Fibroblast of lung (primary cell): ENCODE measurements around the gene KRT85. TPM values are rescaled to one million over a fixed set of nuclear protein-coding genes. Genes with fewer than 3 reads are reported as not detected.

ENCODE experiments used
- DNase-seq, 2 donors: peaks; one replicate each; pipeline versions ENCODE4 v3.0.0 to v3.0.0-alpha.2; 2010; ENCODE audit warnings: low read depth in 2 of 2
- H2AFZ ChIP-seq: 2 replicates; pipeline ENCODE4 v1.5.1; 2012; ENCODE audit warnings: low read length, control low read depth, inconsistent platforms
- H3K27ac ChIP-seq: 2 replicates; pipeline ENCODE4 v1.5.1; 2011; ENCODE audit warnings: low read length, control low read depth; ENCODE audit not compliant: insufficient read depth
- H3K27me3 ChIP-seq: 2 replicates; pipeline ENCODE4 v1.5.1; 2011; ENCODE audit warnings: mild to moderate bottlenecking, low read length; ENCODE audit not compliant: control insufficient read depth, insufficient read depth
- H3K36me3 ChIP-seq: 2 replicates; pipeline ENCODE4 v1.5.1; 2011; ENCODE audit warnings: low read length; ENCODE audit not compliant: control insufficient read depth, insufficient read depth
- H3K4me1 ChIP-seq: 2 replicates; pipeline ENCODE4 v1.5.1; 2011; ENCODE audit warnings: low read length; ENCODE audit not compliant: control insufficient read depth, insufficient read depth; ENCODE audit errors: extremely low read depth
- H3K4me2 ChIP-seq: 2 replicates; pipeline ENCODE4 v1.5.1; 2011; ENCODE audit warnings: low read length, control low read depth; ENCODE audit not compliant: insufficient read depth; ENCODE audit errors: extremely low read depth
- H3K4me3 ChIP-seq, 4 experiments: fragments of 200-600 bp in 1 of 4; sonication (generic) in 1 of 4; replicated peaks in 1 of 4; 2 replicates each; pipeline ENCODE4 v1.5.1; 2011 to 2016; ENCODE audit warnings: low read length in 4 of 4, low read depth in 3 of 4, mild to moderate bottlenecking in 3 of 4, control low read depth in 2 of 4, inconsistent platforms in 1 of 4, mixed read lengths in 1 of 4; ENCODE audit not compliant: insufficient read depth in 1 of 4; ENCODE audit errors: control extremely low read depth in 1 of 4
- H3K79me2 ChIP-seq: 2 replicates; pipeline ENCODE4 v1.5.1; 2012; ENCODE audit warnings: mild to moderate bottlenecking, low read length, inconsistent platforms; ENCODE audit not compliant: control insufficient read depth, insufficient read depth
- H3K9ac ChIP-seq: 2 replicates; pipeline ENCODE4 v1.5.1; 2011; ENCODE audit warnings: mild to moderate bottlenecking, low read length, control low read depth; ENCODE audit not compliant: insufficient read depth
- H3K9me3 ChIP-seq: 2 replicates; pipeline ENCODE4 v1.5.1; 2012; ENCODE audit warnings: low read depth, low read length; ENCODE audit not compliant: control insufficient read depth, insufficient read depth
- H4K20me1 ChIP-seq: 2 replicates; pipeline ENCODE4 v1.5.1; 2011; ENCODE audit warnings: low read length; ENCODE audit not compliant: control insufficient read depth, insufficient read depth; ENCODE audit errors: extremely low read depth
- EZH2 ChIP-seq: IDR thresholded peaks from 2 replicates; pipeline ENCODE4 v1.5.1; 2012; ENCODE audit warnings: low read length, control low read depth, mild to moderate bottlenecking; ENCODE audit errors: missing control alignments
- polyA plus RNA-seq, 2 donors: library from polyadenylated mRNA; depleted of rRNA in 1 of 2; stranded (reverse) in 1 of 2; unstranded in 1 of 2; fragments of >200 nt; gene quantifications; 2 replicates each; pipeline ENCODE4 v1.2.1, GENCODE V29; 2011 to 2012; ENCODE audit warnings: missing spikeins in 1 of 2
- total RNA-seq: library from RNA; depleted of rRNA; stranded (reverse); fragments of >200 nt; gene quantifications from 2 replicates; pipeline ENCODE4 v1.2.1, GENCODE V29; 2014
- TF ChIP-seq, protein P1 (sequence below), 2 donors: IDR thresholded peaks in 1 of 2; conservative IDR thresholded peaks in 1 of 2; 1 replicate in 1 of 2; 2 replicates in 1 of 2; pipeline ENCODE4 v1.5.1; 2011 to 2012; ENCODE audit warnings: low read length in 2 of 2, control low read depth in 1 of 2, inconsistent platforms in 1 of 2, low read depth in 1 of 2, mild to moderate bottlenecking in 1 of 2

KRT85 gene
- total and polyA plus RNA-seq, 2 donors (not counting 1 experiment from before 2014, with no cell fraction given), result not detected

GRCh38 chr12:52319097-52319496, 48.2 kb downstream of the KRT85 start:
- Histone ChIP-seq H3K79me2 (no peaks in the 10 kb centered on the region), H3K9me3 (no peaks in the 10 kb centered on the region), H2AFZ (no peak overlapping the region), H4K20me1 (no peaks in the 10 kb centered on the region), H3K27ac (no peak overlapping the region), H3K4me1 (no peaks in the 10 kb centered on the region), H3K4me3 (no peak overlapping the region), H3K27me3 (peaks cover 44% of the 10 kb centered on the region), H3K4me2 (no peak overlapping the region), H3K9ac (no peak overlapping the region), H3K36me3 (no peaks in the 10 kb centered on the region)
- TF ChIP-seq, protein P1, sequence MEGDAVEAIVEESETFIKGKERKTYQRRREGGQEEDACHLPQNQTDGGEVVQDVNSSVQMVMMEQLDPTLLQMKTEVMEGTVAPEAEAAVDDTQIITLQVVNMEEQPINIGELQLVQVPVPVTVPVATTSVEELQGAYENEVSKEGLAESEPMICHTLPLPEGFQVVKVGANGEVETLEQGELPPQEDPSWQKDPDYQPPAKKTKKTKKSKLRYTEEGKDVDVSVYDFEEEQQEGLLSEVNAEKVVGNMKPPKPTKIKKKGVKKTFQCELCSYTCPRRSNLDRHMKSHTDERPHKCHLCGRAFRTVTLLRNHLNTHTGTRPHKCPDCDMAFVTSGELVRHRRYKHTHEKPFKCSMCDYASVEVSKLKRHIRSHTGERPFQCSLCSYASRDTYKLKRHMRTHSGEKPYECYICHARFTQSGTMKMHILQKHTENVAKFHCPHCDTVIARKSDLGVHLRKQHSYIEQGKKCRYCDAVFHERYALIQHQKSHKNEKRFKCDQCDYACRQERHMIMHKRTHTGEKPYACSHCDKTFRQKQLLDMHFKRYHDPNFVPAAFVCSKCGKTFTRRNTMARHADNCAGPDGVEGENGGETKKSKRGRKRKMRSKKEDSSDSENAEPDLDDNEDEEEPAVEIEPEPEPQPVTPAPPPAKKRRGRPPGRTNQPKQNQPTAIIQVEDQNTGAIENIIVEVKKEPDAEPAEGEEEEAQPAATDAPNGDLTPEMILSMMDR (conservative IDR thresholded peaks at IDR 0.05 in 1 of 2, IDR thresholded peaks at IDR 0.05 in 1 of 2; ENCODE audit: low read depth in 1 of 2, low read length in 2 of 2), result no peak
- TF ChIP-seq EZH2, result no peak
- no peak for DNase-seq

- H3K36me3 ChIP-seq, result no peaks in the 10 kb centered on the region
- H3K79me2 ChIP-seq, result no peaks in the 10 kb centered on the region
- TF ChIP-seq, protein P1 (conservative IDR thresholded peaks at IDR 0.05 in 1 of 2, IDR thresholded peaks at IDR 0.05 in 1 of 2; ENCODE audit: low read depth in 1 of 2, low read length in 2 of 2), result no peak
- TF ChIP-seq EZH2, result no peak
- no peak overlapping the region for H3K27ac ChIP-seq
- H3K4me2 ChIP-seq, result no peak overlapping the region
- H3K4me3 ChIP-seq, result no peak overlapping the region
- H3K9me3 ChIP-seq, result no peaks in the 10 kb centered on the region
- H3K27me3 ChIP-seq, result peaks cover 47% of the 10 kb centered on the region
- H4K20me1 ChIP-seq, result no peaks in the 10 kb centered on the region
- H3K9ac ChIP-seq, result no peak overlapping the region
- no peak for DNase-seq
- no peak overlapping the region for H2AFZ ChIP-seq
- no peaks in the 10 kb centered on the region for H3K4me1 ChIP-seq
Observed at GRCh38 chr12:52318241-52318990, 48.9 kb downstream of the KRT85 start.

- no peaks in the 10 kb centered on the region for H3K9me3 ChIP-seq
- no peaks in the 10 kb centered on the region for H3K4me1 ChIP-seq
- no peak overlapping the region for H2AFZ ChIP-seq
- H3K27ac ChIP-seq, result no peak overlapping the region
- no peak overlapping the region for H3K4me3 ChIP-seq
- no peak overlapping the region for H3K9ac ChIP-seq
- H3K36me3 ChIP-seq, result no peaks in the 10 kb centered on the region
- no peaks in the 10 kb centered on the region for H3K79me2 ChIP-seq
- no peaks in the 10 kb centered on the region for H4K20me1 ChIP-seq
- peaks cover 48% of the 10 kb centered on the region for H3K27me3 ChIP-seq
- DNase-seq, result no peak
- no peak overlapping the region for H3K4me2 ChIP-seq
- TF ChIP-seq, protein P1 (conservative IDR thresholded peaks at IDR 0.05 in 1 of 2, IDR thresholded peaks at IDR 0.05 in 1 of 2; ENCODE audit: low read depth in 1 of 2, low read length in 2 of 2), result no peak
- no peak for TF ChIP-seq EZH2
Observed at GRCh38 chr12:52317468-52318052, 49.7 kb downstream of the KRT85 start.
